GM21381 (cell line): ENCODE results near the gene RGMA.

Experiments used
- ATAC-seq: cut with Tn5 transposase; IDR thresholded peaks from one replicate; pipeline ENCODE4 v1.9.1; 2021; ENCODE audit warnings: mild to moderate bottlenecking, moderate library complexity; ENCODE audit not compliant: unreplicated experiment

RGMA gene

GRCh38 chr15:93088981-93089726 is at the start of gene RGMA:
Gene RGMA, minus strand, starts transcription at chr15:93089211. Its CDS starts 279 bp downstream, at chr15:93088932.
- peak; percentile 11 for ATAC-seq

GRCh38 chr15:93136606-93137005 is 47.6 kb upstream of the RGMA start:
- ATAC-seq, result no peak

GRCh38 chr15:93135997-93136397 is 47.0 kb upstream of the RGMA start:
- no peak for ATAC-seq

GRCh38 chr15:93135459-93135858 is 46.4 kb upstream of the RGMA start:
- no peak for ATAC-seq

- no peak for ATAC-seq
Observed at GRCh38 chr15:93131485-93132095, 42.6 kb upstream of the RGMA start.

GRCh38 chr15:93129702-93130488 is 40.9 kb upstream of the RGMA start:
- no peak for ATAC-seq

GRCh38 chr15:93127286-93127685 is 38.3 kb upstream of the RGMA start:
- ATAC-seq, result no peak

- ATAC-seq, result no peak
Observed at GRCh38 chr15:93126599-93126998, 37.6 kb upstream of the RGMA start.

GRCh38 chr15:93126148-93126547 is 37.1 kb upstream of the RGMA start:
- no peak for ATAC-seq

GRCh38 chr15:93124126-93124525 is 35.1 kb upstream of the RGMA start:
- no peak for ATAC-seq

- ATAC-seq, result no peak
Observed at GRCh38 chr15:93121973-93122910, 33.2 kb upstream of the RGMA start.

- ATAC-seq, result no peak
Observed at GRCh38 chr15:93121107-93121506, 32.1 kb upstream of the RGMA start.

- ATAC-seq, result no peak
Observed at GRCh38 chr15:93118904-93119303, 29.9 kb upstream of the RGMA start.

- ATAC-seq, result no peak
Observed at GRCh38 chr15:93111451-93111850, 22.4 kb upstream of the RGMA start.

- no peak for ATAC-seq
Observed at GRCh38 chr15:93110502-93111040, 21.6 kb upstream of the RGMA start.

GRCh38 chr15:93109336-93110102 is 20.5 kb upstream of the RGMA start:
- ATAC-seq, result no peak

- ATAC-seq, result no peak
Observed at GRCh38 chr15:93107646-93108045, 18.6 kb upstream of the RGMA start.

GRCh38 chr15:93105485-93105884 is 16.5 kb upstream of the RGMA start:
- ATAC-seq, result no peak

- no peak for ATAC-seq
Observed at GRCh38 chr15:93103823-93104222, 14.8 kb upstream of the RGMA start.

GRCh38 chr15:93102211-93102610 is 13.2 kb upstream of the RGMA start:
- no peak for ATAC-seq
